AG04450 (cell line): ENCODE data around the gene ARHGEF37. TPM values are rescaled to one million over a fixed set of nuclear protein-coding genes. Genes with fewer than 3 reads are reported as not detected.

ENCODE experiments used
- CTCF ChIA-PET: fragments of 300-600, 350-600 bp; formaldehyde crosslinking; extraction: SDS; loops from one replicate; lab custom pipeline; 2022; ENCODE audit warnings: antibody characterized with exemption, inconsistent platforms; lab: Charles Lee
- POLR2A ChIA-PET: fragments of 350-600 bp; formaldehyde crosslinking; extraction: SDS; loops from one replicate; lab custom pipeline; 2021; ENCODE audit warnings: antibody characterized with exemption, inconsistent platforms; lab: Yijun Ruan, JAX
- DNase-seq: peaks from one replicate; pipeline ENCODE4 v3.0.0-alpha.2; 2011; ENCODE audit warnings: low read depth, low spot score
- H3K27ac ChIP-seq: one replicate; pipeline ENCODE4 v1.5.1; 2012; ENCODE audit warnings: low read depth, low read length, control low read depth
- H3K27me3 ChIP-seq: one replicate; pipeline ENCODE4 v1.6.0; 2012; ENCODE audit warnings: low read length; ENCODE audit not compliant: control insufficient read depth, insufficient read depth
- H3K4me3 ChIP-seq: 2 replicates; pipeline ENCODE4 v1.5.1; 2011; ENCODE audit warnings: mild to moderate bottlenecking, low read depth, low read length, control low read depth
- H3K9me3 ChIP-seq: 2 replicates; pipeline ENCODE4 v1.5.1; 2012; ENCODE audit warnings: low read length; ENCODE audit not compliant: control insufficient read depth, insufficient read depth
- CTCF ChIP-seq: IDR thresholded peaks from 2 replicates; pipeline ENCODE4 v1.5.1; 2011; ENCODE audit warnings: low read depth, low read length, control low read depth, inconsistent platforms
- polyA plus RNA-seq: library from polyadenylated mRNA; depleted of rRNA; stranded (reverse); fragments of >200 nt; gene quantifications from 2 replicates; pipeline ENCODE4 v1.2.3, GENCODE V29; 2011

ARHGEF37 gene
- polyA plus RNA-seq, 1 experiment = 0.74 TPM

- no peak for TF ChIP-seq CTCF
- Histone ChIP-seq H3K4me3 (no peak overlapping the region), H3K9me3 (peaks cover 4% of the 10 kb centered on the region; the same call in 1 of the 2 replicates), H3K27ac (peak overlapping the region; percentile 74), H3K27me3 (no peaks in the 10 kb centered on the region)
- CTCF ChIA-PET = interaction anchor here (0.8 to 4.3 kb wide), 7 partner anchors 7 to 380 kb away, joined by 3 to 33 read pairs (median 5); no protein-coding TSS in a partner anchor
- POLR2A ChIA-PET = interaction anchor here (0.9 to 2.1 kb wide), 4 partner anchors 30 to 166 kb away, joined by 3 to 7 read pairs (median 4); partner anchors contain the start of genes ARHGEF37 and CSNK1A1
- peak; percentile 83 for DNase-seq
Measured at GRCh38 chr5:149611326-149611725, 30.0 kb downstream of the ARHGEF37 start.

GRCh38 chr5:149614034-149614907, 33.0 kb downstream of the ARHGEF37 start:
- Histone ChIP-seq H3K27ac (no peak overlapping the region), H3K9me3 (peaks cover 4% of the 10 kb centered on the region; the same call in 1 of the 2 replicates), H3K4me3 (no peak overlapping the region), H3K27me3 (no peaks in the 10 kb centered on the region)
- no peak for TF ChIP-seq CTCF
- CTCF ChIA-PET = no interaction called here
- no peak for DNase-seq
- POLR2A ChIA-PET = interaction anchor here (0.5 kb wide), 1 partner anchor 11 kb away, joined by 3 read pairs; no protein-coding TSS in a partner anchor

- no peaks in the 10 kb centered on the region for H3K9me3 ChIP-seq
- POLR2A ChIA-PET = no interaction called here
- CTCF ChIA-PET = interaction anchor here (1.3 kb wide), 1 partner anchor 51 kb away, joined by 8 read pairs; no protein-coding TSS in a partner anchor
- H3K27me3 ChIP-seq = no peaks in the 10 kb centered on the region
- H3K4me3 ChIP-seq = no peak overlapping the region
- DNase-seq = no peak
- no peak for TF ChIP-seq CTCF
- H3K27ac ChIP-seq = no peak overlapping the region
Measured at GRCh38 chr5:149615976-149616375, 34.7 kb downstream of the ARHGEF37 start.

- H3K27ac ChIP-seq = no peak overlapping the region
- no peaks in the 10 kb centered on the region for H3K9me3 ChIP-seq
- ChIA-PET CTCF (interaction anchor here (1.0 to 3.0 kb wide), 6 partner anchors 30 to 351 kb away, joined by 3 to 18 read pairs (median 11); no protein-coding TSS in a partner anchor), POLR2A (no interaction called here)
- H3K27me3 ChIP-seq = peaks cover 3% of the 10 kb centered on the region
- no peak overlapping the region for H3K4me3 ChIP-seq
- no peak for TF ChIP-seq CTCF
- DNase-seq = no peak
Measured at GRCh38 chr5:149616727-149617285, 35.5 kb downstream of the ARHGEF37 start.
